Heart left ventricle (tissue), 16 donors: ENCODE data around the gene TCAP. TPM values are rescaled to one million over a fixed set of nuclear protein-coding genes. Genes with fewer than 3 reads are reported as not detected.

Experiments used
- ATAC-seq, 4 donors: fragments of 200-7000 bp; cut with Tn5 transposase; one replicate each; pipeline ENCODE4 v1.9.1; 2020 to 2022; ENCODE audit warnings: moderate library complexity in 4 of 4, mild to moderate bottlenecking in 3 of 4, moderate number of reproducible peaks in 1 of 4
- DNase-seq, 5 donors: peaks; one replicate each; pipeline ENCODE4 v3.0.0-alpha.2; 2020
- H3K27ac ChIP-seq, 12 donors: fragments of 200-600 bp; sonication (generic) in 4 of 12; one replicate each; pipeline versions ENCODE4 v1.5.0 to v1.8.0; 2016 to 2022; ENCODE audit warnings: mild to moderate bottlenecking in 2 of 12
- H3K27me3 ChIP-seq, 9 donors: fragments of 200-600 bp; sonication (generic) in 2 of 9; one replicate each; pipeline versions ENCODE4 v1.5.1 to v1.8.0; 2016 to 2022; ENCODE audit warnings: mild to moderate bottlenecking in 3 of 9
- H3K36me3 ChIP-seq, 9 donors: fragments of 200-600 bp; sonication (generic) in 2 of 9; one replicate each; pipeline versions ENCODE4 v1.5.0 to v1.8.0; 2018 to 2022; ENCODE audit warnings: mild to moderate bottlenecking in 2 of 9
- H3K4me1 ChIP-seq, 12 donors: fragments of 200-600 bp; sonication (generic) in 4 of 12; one replicate each; pipeline versions ENCODE4 v1.5.0 to v1.8.0; 2016 to 2022; ENCODE audit warnings: mild to moderate bottlenecking in 3 of 12
- H3K4me3 ChIP-seq, 12 donors: fragments of 200-600 bp; sonication (generic) in 4 of 12; one replicate each; pipeline versions ENCODE4 v1.5.0 to v1.8.0; 2017 to 2022; ENCODE audit warnings: mild to moderate bottlenecking in 9 of 12, moderate library complexity in 4 of 12
- H3K9me3 ChIP-seq, 12 donors: fragments of 200-600 bp; sonication (generic) in 4 of 12; one replicate each; pipeline versions ENCODE4 v1.5.0 to v1.8.0; 2016 to 2022; ENCODE audit warnings: mild to moderate bottlenecking in 1 of 12
- CTCF ChIP-seq, 12 donors: fragments of 200-600 bp; sonication (generic) in 4 of 12; IDR thresholded peaks; one replicate each; pipeline versions ENCODE4 v1.5.0 to v1.8.0; 2018 to 2022; ENCODE audit warnings: antibody characterized with exemption in 12 of 12, mild to moderate bottlenecking in 5 of 12
- POLR2A ChIP-seq, 2 donors: fragments of 450-650 bp; IDR thresholded peaks; one replicate each; pipeline ENCODE4 v1.6.1; 2017; ENCODE audit warnings: antibody characterized with exemption in 2 of 2, mild to moderate bottlenecking in 2 of 2, moderate library complexity in 2 of 2
- WGBS, 4 donors: extraction: QIAGEN DNeasy Blood & Tissue Kit in 2 of 4; methylation state at CpG; one replicate each; pipeline versions ENCODE4 v1.1.5 to v1.1.7; 2013 to 2018; 5-methylcytosine and 5-hydroxymethylcytosine counted together
- intact Hi-C, 10 donors: fragments of 100-400 bp; cut with DNase I; formaldehyde crosslinking; loops; one replicate each; pipeline versions ENCODE4 v1.11.1 to v1.14.2; 2022
- polyA plus RNA-seq, 2 donors: library from polyadenylated mRNA; stranded (reverse); fragments of 200-250 nt; gene quantifications; one replicate each; pipeline ENCODE4 v1.2.3, GENCODE V29; 2013
- total RNA-seq, 9 donors: library from RNA; depleted of rRNA in 2 of 9; stranded (reverse); fragments of >200 nt in 2 of 9; fragmentation: NEBNext Ultra II Directional in 3 of 9; extraction: Animal tissue kit (Norgen Biotek cat#: 25700) in 3 of 9; gene quantifications; one replicate each; pipeline versions ENCODE4 v1.1.0 to v1.2.4, GENCODE V29; 2016 to 2023
- donor health status: ischemic (EF 13 %, LVEDD 7.1; RV severe dilation, severe dysfunction).
- donor health status: healthy with polysubstance abuse.
- donor health status: DM: no; HTN: yes; CAD: no.
- donor health status: DM: no; HTN: no; CAD: no.
- donor health status: ischemic (EF 25% LVEDD 6.9; RV normal size, moderate dysfunction).
- donor health status: ischemic (EF 25% LVEDD 5.7; RV mildly dilated, moderate dysfunction).
- donor health status: healthy.
- donor health status: DM: yes; HTN: yes; CAD: no.
- donor health status: ischemic (EF 35%, LVEDD 5.7; RV mildly dilated, moderate dysfunction).
- donor health status: nonischemic (EF 11% LVEDD 7.7; RV severe dilation, severe dysfunction).
- donor health status: DM: yes; HTN: yes; CAD: no.
- donor health status: PGD.
- donor health status: ischemic (EF 29% LVEDD 5.4; RV normal size, mild dysfunction).
- donor health status: nonischemic (EF 23%, LVEDD 6.1; RV moderate dilation, normal function).

Gene TCAP
- total and polyA plus RNA-seq, 11 donors: 2,028 to 9,343 (median 4,137) TPM

- Histone ChIP-seq H3K36me3 (peaks cover 0 to 30% (median 11%) of the 10 kb centered on the region in 9 donors), H3K4me1 (peaks cover 13 to 92% (median 70%) of the 10 kb centered on the region in 12 donors), H3K4me3 (peak overlapping the region; percentile 13 to 78 (median 61)), H3K27ac (peak overlapping the region; percentile 85 to 99 (median 96)), H3K9me3 (no peaks in the 10 kb centered on the region), H3K27me3 (peaks cover 0 to 20% (median 0%) of the 10 kb centered on the region in 9 donors)
- intact Hi-C loops: loop anchor here in 1 of 10 donors (10.0 kb wide), 1 partner anchor 651 kb away; no protein-coding TSS in a partner anchor
- WGBS, 4 donors: 20 to 35% (median 32%) methylated on average over 14 to 17 of the region's 17 CpGs
- peak in 1 of 4 donors; percentile 5 for ATAC-seq
- DNase-seq: peak in 3 of 5 donors; percentile 46 to 78 (median 71)
- TF ChIP-seq POLR2A (IDR thresholded peaks at IDR 0.05) (peak in 1 of 2 donors; percentile 29), CTCF (IDR thresholded peaks at IDR 0.05) (no peak)
These were observed 1.2 kb upstream of the TCAP start for GRCh38 chr17:39663688-39664580.

- ATAC-seq: peak in 2 of 4 donors; percentile 1 to 15
- Histone ChIP-seq H3K9me3 (no peaks in the 10 kb centered on the region), H3K4me3 (peak overlapping the region; percentile 50 to 78 (median 64)), H3K27ac (peak overlapping the region; percentile 85 to 99 (median 96)), H3K27me3 (peaks cover 0 to 34% (median 11%) of the 10 kb centered on the region in 9 donors), H3K4me1 (peaks cover 10 to 92% (median 56%) of the 10 kb centered on the region in 12 donors), H3K36me3 (peaks cover 0 to 19% (median 3%) of the 10 kb centered on the region in 9 donors)
- WGBS, 4 donors: 30 to 49% (median 38%) methylated on average over 2 to 17 of the region's 17 CpGs
- no peak for TF ChIP-seq POLR2A (IDR thresholded peaks at IDR 0.05)
- TF ChIP-seq CTCF (IDR thresholded peaks at IDR 0.05): peak in 3 of 12 donors; percentile 12 to 21 (median 15)
- intact Hi-C loops: loop anchor here in 2 of 10 donors (5.0 to 10.0 kb wide), 2 partner anchors 43 to 649 kb away; no protein-coding TSS in a partner anchor
- DNase-seq: peak in 2 of 5 donors; percentile 64 to 71
These were observed 584 bp downstream of the TCAP start for GRCh38 chr17:39665642-39666224.

- H3K27ac ChIP-seq: peak overlapping the region; percentile 85 to 99 (median 96)
- no peak for DNase-seq
- peak overlapping the region; percentile 50 to 78 (median 64) for H3K4me3 ChIP-seq
- WGBS, 4 donors: 21 to 32% (median 25%) methylated on average over 2 of the region's 2 CpGs
- no peaks in the 10 kb centered on the region for H3K9me3 ChIP-seq
- intact Hi-C loops: loop anchor here in 2 of 10 donors (5.0 to 10.0 kb wide), 2 partner anchors 44 to 649 kb away; no protein-coding TSS in a partner anchor
- ATAC-seq: peak in 2 of 4 donors; percentile 1 to 2
- H3K36me3 ChIP-seq: peaks cover 0 to 14% (median 0%) of the 10 kb centered on the region in 9 donors
- H3K27me3 ChIP-seq: peaks cover 0 to 36% (median 11%) of the 10 kb centered on the region in 9 donors
- TF ChIP-seq CTCF (IDR thresholded peaks at IDR 0.05): no peak
- TF ChIP-seq POLR2A (IDR thresholded peaks at IDR 0.05): peak in 1 of 2 donors; percentile 45
- H3K4me1 ChIP-seq: peaks cover 10 to 92% (median 51%) of the 10 kb centered on the region in 12 donors
These were observed 1.1 kb downstream of the TCAP start for GRCh38 chr17:39666231-39666600.
